Adrenal gland (tissue), 5 donors: Measurements from ENCODE around the gene NIPBL.

Experiments used
- POLR2A ChIP-seq, 2 donors: fragments of 450-650 bp; IDR thresholded peaks; one replicate each; pipeline ENCODE4 v1.6.1; 2017; ENCODE audit warnings: antibody characterized with exemption in 2 of 2, mild to moderate bottlenecking in 2 of 2, moderate library complexity in 1 of 2
- TF ChIP-seq, protein P1 (sequence below), 6 experiments: fragments of 450-650 bp in 4 of 6; fragments of 200-600 bp in 2 of 6; sonication (generic) in 1 of 6; IDR thresholded peaks; 1 replicate in 5 of 6; 2 replicates in 1 of 6; pipeline versions ENCODE4 v1.5.1 to v1.8.0; 2016 to 2021; ENCODE audit warnings: antibody characterized with exemption in 6 of 6, mild to moderate bottlenecking in 2 of 6, moderate library complexity in 1 of 6
- donor health status: DM: no; HTN: no; CAD: no.

DNA sequence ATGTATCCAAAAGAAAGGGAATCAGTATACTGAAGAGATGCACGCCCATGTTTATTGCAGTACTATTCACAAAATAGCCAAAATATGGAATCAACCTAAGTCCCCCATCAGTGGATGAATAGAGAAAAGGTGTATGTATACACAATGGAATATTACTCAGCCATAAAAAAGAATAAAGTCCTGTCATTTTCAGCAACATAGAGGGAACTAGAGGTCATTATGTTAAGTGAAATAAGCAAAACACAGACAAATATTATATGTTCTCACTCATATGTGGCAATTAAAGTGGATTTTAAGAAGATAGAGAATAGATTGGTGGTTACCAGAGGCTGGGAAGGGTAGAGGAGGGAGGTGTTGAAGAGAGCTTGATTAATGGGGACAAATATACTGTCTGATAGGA is 88.6 kb downstream of the NIPBL start:
- TF ChIP-seq, protein P1, sequence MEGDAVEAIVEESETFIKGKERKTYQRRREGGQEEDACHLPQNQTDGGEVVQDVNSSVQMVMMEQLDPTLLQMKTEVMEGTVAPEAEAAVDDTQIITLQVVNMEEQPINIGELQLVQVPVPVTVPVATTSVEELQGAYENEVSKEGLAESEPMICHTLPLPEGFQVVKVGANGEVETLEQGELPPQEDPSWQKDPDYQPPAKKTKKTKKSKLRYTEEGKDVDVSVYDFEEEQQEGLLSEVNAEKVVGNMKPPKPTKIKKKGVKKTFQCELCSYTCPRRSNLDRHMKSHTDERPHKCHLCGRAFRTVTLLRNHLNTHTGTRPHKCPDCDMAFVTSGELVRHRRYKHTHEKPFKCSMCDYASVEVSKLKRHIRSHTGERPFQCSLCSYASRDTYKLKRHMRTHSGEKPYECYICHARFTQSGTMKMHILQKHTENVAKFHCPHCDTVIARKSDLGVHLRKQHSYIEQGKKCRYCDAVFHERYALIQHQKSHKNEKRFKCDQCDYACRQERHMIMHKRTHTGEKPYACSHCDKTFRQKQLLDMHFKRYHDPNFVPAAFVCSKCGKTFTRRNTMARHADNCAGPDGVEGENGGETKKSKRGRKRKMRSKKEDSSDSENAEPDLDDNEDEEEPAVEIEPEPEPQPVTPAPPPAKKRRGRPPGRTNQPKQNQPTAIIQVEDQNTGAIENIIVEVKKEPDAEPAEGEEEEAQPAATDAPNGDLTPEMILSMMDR (IDR thresholded peaks at IDR 0.05): no peak
- TF ChIP-seq POLR2A (IDR thresholded peaks at IDR 0.05): no peak
